Measurements from ENCODE around the gene VAC14.

The VAC14 gene

GRCh38 chr16:70788668-70789594, 12.0 kb downstream of the VAC14 start:
- DNase-seq (ENCODE audit: extremely low spot score, insufficient read length, low read depth) (no peak), FAIRE-seq (no peak)

- FAIRE-seq (no peak), DNase-seq (ENCODE audit: extremely low spot score, insufficient read length, low read depth) (no peak)
These were observed 14.8 kb downstream of the VAC14 start for GRCh38 chr16:70786020-70786755.

GRCh38 chr16:70784692-70785555, 16.0 kb downstream of the VAC14 start:
- DNase-seq (ENCODE audit: extremely low spot score, insufficient read length, low read depth), result no peak
- no peak for FAIRE-seq

DNA sequence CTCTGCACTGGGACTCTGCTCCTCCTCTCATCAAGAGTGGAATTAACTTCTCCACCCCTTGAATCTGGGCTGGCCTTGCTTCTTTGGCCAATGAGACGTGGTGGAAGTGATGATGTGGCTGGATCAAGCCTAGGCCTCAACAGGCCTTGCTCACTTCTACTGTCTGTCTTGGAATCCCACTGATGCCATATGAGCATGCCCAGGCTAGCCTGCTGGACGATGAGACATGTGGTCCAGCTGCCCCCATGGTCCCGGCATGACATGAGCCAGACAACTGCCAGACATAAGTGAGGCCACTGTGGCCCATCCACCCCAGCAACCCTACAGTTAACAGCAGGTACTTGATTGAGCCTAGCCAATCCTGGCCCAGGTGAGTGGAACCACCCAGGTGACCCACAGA, 18.7 kb downstream of the VAC14 start:
- DNase-seq (ENCODE audit: extremely low spot score, insufficient read length, low read depth) (no peak), FAIRE-seq (no peak)

- DNase-seq (ENCODE audit: extremely low spot score, insufficient read length, low read depth) (no peak), FAIRE-seq (no peak)
These were observed 19.2 kb downstream of the VAC14 start for GRCh38 chr16:70781800-70782199.

GRCh38 chr16:70780546-70780945, 20.4 kb downstream of the VAC14 start:
- FAIRE-seq, result no peak
- DNase-seq (ENCODE audit: extremely low spot score, insufficient read length, low read depth), result no peak

DNA sequence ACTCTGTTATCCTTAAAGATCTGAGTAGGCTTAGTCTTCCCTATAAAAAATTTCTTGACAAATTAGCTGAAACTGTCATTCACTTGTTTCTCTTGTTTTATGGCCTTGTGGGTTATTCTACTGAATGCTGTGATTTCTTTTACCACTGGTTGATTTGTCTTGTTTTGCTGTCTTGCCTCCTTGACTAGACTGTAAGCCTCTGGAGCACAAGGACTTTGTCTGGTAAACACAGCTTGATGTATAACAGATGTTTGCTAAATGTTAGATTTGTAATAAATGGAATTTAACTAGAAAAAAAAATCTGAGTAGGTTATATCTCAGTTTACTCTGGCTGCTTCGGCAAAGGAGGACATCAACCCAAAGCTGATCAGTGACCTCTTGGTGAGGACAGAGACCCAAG, 21.6 kb downstream of the VAC14 start:
- no peak for FAIRE-seq
- no peak for DNase-seq (ENCODE audit: extremely low spot score, insufficient read length, low read depth)

DNA sequence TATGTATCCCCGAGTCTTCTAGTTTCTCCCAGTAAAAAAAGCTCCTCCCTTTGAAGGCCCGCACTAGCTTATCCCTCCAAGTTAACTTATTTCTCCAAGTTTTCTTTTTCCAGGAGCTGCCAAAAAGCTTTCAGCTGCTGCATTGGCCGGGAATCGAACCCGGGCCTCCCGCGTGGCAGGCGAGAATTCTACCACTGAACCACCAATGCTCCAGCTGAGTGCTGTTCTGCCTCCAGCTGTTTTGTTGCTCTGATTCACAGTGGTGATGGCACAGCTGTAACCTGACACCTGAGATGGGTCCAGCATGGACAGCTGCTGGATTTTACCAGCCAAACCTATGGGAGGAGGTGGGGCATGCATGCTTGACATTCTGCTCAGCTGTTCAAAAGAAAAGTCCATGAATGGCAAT, 22.1 kb downstream of the VAC14 start:
- DNase-seq (ENCODE audit: extremely low spot score, insufficient read length, low read depth), result no peak

GRCh38 chr16:70777973-70778406, 23.0 kb downstream of the VAC14 start:
- no peak for FAIRE-seq
- DNase-seq (ENCODE audit: extremely low spot score, insufficient read length, low read depth), result no peak

More for the DNA sequence above, 22.1 kb downstream of the VAC14 start:
- no peak for FAIRE-seq

GRCh38 chr16:70777496-70777895, 23.5 kb downstream of the VAC14 start:
- FAIRE-seq, result no peak
- DNase-seq (ENCODE audit: extremely low spot score, insufficient read length, low read depth), result no peak

GRCh38 chr16:70775399-70775798, 25.6 kb downstream of the VAC14 start:
- no peak for FAIRE-seq
- DNase-seq (ENCODE audit: extremely low spot score, insufficient read length, low read depth), result no peak

DNA sequence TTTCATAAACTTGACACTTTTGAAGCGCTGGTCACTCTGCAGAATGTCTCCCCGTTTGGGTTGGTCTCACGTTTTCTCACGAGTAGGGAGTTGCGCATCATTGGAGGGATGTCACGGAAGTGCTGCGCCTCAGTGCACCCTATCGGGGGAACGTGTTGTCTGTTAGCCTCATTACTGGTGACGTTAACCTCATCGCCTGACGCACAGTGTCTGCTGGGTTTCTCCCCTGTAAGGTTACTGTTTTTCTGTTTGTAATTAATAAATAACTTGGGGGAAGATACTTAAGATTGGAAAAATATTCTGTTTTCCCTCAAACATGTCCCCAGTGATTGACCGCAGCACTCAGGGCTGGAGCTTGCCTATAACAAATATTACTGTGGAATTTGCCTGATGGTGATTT, 26.7 kb downstream of the VAC14 start:
- no peak for FAIRE-seq
- no peak for DNase-seq (ENCODE audit: extremely low spot score, insufficient read length, low read depth)

DNA sequence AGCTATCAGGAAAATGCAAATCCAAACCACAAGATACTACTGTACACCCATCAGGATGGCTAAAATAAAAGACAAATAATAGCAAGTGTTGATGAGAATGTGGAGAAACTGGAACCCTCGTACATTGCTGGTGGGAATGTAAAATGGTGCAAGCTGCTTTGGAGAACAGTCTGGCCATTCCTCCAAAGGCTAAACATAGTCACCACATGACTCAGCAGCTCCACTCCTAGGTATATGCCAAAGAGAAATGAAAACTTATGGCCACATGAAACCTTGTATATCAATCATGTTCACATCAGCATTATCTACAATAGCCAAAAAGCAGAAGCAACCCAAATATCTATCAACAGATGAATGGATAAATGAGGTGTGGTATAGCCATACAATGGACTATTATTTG, 28.5 kb downstream of the VAC14 start:
- FAIRE-seq (no peak), DNase-seq (ENCODE audit: extremely low spot score, insufficient read length, low read depth) (no peak)

DNA sequence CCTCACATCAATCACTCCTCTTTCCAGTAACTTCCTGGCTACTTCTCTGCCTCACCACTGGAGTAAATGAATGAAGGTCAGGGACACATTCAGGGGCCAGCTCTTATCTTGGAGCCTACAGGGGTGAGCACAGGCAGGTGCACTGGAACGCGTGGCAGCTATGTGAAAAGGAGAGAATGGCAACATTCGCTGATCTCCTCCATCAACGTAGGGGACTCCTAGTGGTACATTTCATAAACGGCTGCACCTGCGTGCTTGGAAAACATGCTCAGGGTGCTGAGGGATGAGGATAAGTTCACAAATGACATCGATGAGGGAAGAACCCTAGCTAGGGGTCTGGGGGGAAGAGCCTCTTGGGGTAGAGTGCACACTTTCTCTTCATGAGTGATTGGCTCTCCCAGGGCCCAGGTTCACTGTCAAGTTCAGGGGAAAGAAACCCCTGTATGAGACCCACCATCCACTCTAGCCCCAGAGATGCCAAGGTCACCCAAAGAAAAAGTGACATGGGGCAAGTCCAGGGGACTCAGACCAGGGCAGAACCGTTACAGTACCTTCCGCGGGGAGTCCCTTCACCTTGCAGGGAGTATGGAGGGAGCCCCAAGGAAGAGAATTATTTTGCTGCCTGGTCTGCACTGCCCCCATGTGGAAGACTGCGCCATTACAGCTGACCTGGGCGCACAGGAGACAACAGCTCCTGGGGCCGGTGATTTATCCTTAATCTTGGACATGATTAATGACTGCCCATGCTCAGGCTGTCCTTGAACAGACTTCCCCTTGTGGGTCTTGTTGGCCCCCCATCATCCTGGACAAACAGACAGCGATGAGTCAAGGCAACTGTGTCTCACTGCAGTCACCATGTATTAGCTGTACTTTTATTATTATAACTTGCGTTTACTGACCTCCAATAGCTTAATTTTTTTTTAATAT, 30.1 kb downstream of the VAC14 start:
- DNase-seq (ENCODE audit: extremely low spot score, insufficient read length, low read depth) (peak; percentile 23), FAIRE-seq (peak; percentile 73)

- no peak for FAIRE-seq
- DNase-seq (ENCODE audit: extremely low spot score, insufficient read length, low read depth), result no peak
These were observed 30.7 kb downstream of the VAC14 start for GRCh38 chr16:70770291-70770625.

DNA sequence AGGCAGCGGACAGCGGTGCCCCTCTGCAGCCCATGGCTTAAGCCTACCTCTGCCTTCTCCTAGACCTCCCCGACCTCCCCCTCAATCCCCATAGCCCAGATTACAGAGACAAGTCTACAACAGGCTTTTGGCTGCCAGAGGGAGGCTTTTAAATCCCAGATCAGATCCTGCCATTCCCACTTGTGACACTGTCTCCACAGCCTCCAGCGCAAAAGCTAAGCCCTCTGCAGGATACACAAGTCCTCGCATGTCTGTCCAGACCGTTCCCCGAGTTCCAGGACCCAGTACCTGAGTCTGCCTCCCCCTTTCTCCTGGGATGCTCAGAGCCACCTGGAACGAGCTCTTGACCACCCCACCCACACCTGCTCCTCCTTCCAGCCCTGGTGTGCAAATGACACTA, 31.2 kb downstream of the VAC14 start:
- DNase-seq (ENCODE audit: extremely low spot score, insufficient read length, low read depth) (no peak), FAIRE-seq (no peak)

DNA sequence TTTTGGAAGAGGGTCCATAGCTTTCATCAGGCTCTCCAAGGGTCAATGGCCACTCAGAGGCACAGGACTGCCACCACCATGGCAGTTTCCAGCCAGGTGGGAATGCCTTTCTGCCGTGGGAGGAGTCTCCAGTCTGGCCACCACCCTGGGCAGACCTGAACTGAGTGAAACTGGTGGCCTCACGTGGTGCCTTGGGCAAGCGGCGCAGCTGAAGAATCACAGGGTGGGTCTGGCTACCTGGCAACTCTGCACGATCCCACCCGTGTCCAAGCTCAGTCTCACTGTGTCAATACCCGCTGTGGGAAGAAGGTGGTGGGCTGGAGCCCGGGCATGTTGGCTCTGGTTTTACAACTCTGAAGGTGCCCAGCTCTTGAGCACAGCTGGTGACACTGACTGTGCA, 31.8 kb downstream of the VAC14 start:
- DNase-seq (ENCODE audit: extremely low spot score, insufficient read length, low read depth), result no peak
- no peak for FAIRE-seq

DNA sequence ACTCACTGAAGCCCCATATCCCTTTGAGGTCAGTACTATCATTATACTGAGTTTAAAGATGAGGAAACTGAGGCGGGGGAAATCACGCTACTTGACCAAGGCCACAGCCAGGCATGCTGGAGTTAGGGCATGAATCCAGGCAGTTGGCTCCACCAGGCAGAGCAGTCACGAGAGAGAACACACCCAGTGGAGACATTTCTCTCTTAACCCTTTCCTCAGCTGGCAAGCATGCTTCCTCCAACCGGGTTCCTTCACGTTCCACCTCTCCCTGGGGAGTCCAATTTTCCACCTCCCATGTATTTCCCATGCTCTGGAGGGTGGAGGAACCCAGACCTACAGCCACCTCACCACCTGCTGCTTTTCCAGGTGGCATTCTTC, 32.8 kb downstream of the VAC14 start:
- no peak for FAIRE-seq
- DNase-seq (ENCODE audit: extremely low spot score, insufficient read length, low read depth), result no peak

- FAIRE-seq (no peak), DNase-seq (ENCODE audit: extremely low spot score, insufficient read length, low read depth) (no peak)
These were observed 33.4 kb downstream of the VAC14 start for GRCh38 chr16:70767377-70768202.

Measured in GM18507 (cell line).